Natural killer cell (primary cell): ENCODE measurements around the gene SCAF4. TPM values are rescaled to one million over a fixed set of nuclear protein-coding genes. Genes with fewer than 3 reads are reported as not detected.
A peak's percentile ranks its signal among the peaks of the same experiment; 100 is the strongest.

ENCODE experiments used
- ATAC-seq, 3 donors: fragments of 150-1000 bp in 2 of 3; fragments of 200-7000 bp in 1 of 3; cut with Tn5 transposase; 1 replicate in 1 of 3; 2 replicates in 2 of 3; pipeline ENCODE4 v1.10.0; 2021; ENCODE audit warnings: mild to moderate bottlenecking in 2 of 3, moderate library complexity in 2 of 3
- DNase-seq, 2 donors: peaks; one replicate each; pipeline versions ENCODE4 v3.0.0 to v3.0.0-alpha.2; 2013 to 2021; ENCODE audit warnings: mixed read lengths in 1 of 2
- H3K27ac ChIP-seq: one replicate; pipeline ENCODE4 v1.5.1; 2013; ENCODE audit warnings: mild to moderate bottlenecking, low read length
- H3K27me3 ChIP-seq: one replicate; pipeline ENCODE4 v1.6.1; 2013; ENCODE audit warnings: low read length; ENCODE audit not compliant: control insufficient read depth, insufficient read depth
- H3K36me3 ChIP-seq: one replicate; pipeline ENCODE4 v1.6.1; 2013; ENCODE audit warnings: low read length; ENCODE audit not compliant: control insufficient read depth, insufficient read depth
- H3K4me1 ChIP-seq: one replicate; pipeline ENCODE4 v1.6.1; 2013; ENCODE audit warnings: low read length; ENCODE audit not compliant: control insufficient read depth, insufficient read depth
- H3K4me3 ChIP-seq: one replicate; pipeline ENCODE4 v1.5.1; 2013; ENCODE audit warnings: low read length
- H3K9me3 ChIP-seq: one replicate; pipeline ENCODE4 v1.6.1; 2013; ENCODE audit warnings: low read length; ENCODE audit not compliant: control insufficient read depth, insufficient read depth
- H3K27ac Mint-ChIP-seq, 2 donors: one replicate each; pipeline ENCODE4 v1.8.0; 2022; ENCODE audit warnings: mild to moderate bottlenecking in 2 of 2, mixed read lengths in 2 of 2, moderate library complexity in 1 of 2
- H3K27me3 Mint-ChIP-seq, 2 donors: one replicate each; pipeline ENCODE4 v1.8.0; 2022; ENCODE audit warnings: low read depth in 2 of 2, mixed read lengths in 2 of 2
- H3K36me3 Mint-ChIP-seq: one replicate; pipeline ENCODE4 v1.8.0; 2022; ENCODE audit warnings: mixed read lengths
- H3K4me1 Mint-ChIP-seq, 2 donors: one replicate each; pipeline ENCODE4 v1.8.0; 2022; ENCODE audit warnings: mixed read lengths in 2 of 2
- H3K4me3 Mint-ChIP-seq: one replicate; pipeline ENCODE4 v1.8.0; 2022; ENCODE audit warnings: mild to moderate bottlenecking, moderate library complexity, mixed read lengths
- H3K9me3 Mint-ChIP-seq, 2 donors: one replicate each; pipeline ENCODE4 v1.8.0; 2022; ENCODE audit warnings: mixed read lengths in 2 of 2
- CTCF ChIP-seq: fragments of 200-600 bp; IDR thresholded peaks from one replicate; pipeline ENCODE4 v1.8.0; 2022; ENCODE audit warnings: antibody characterized with exemption
- WGBS: methylation state at CpG from one replicate; pipeline ENCODE4 v1.1.7; 2013; ENCODE audit warnings: missing lambda C conversion rate; ENCODE audit not compliant: insufficient coverage; 5-methylcytosine and 5-hydroxymethylcytosine counted together
- intact Hi-C: fragments of 100-400 bp; cut with micrococcal nuclease; formaldehyde crosslinking; loops from one replicate; pipeline ENCODE4 v1.14.2; 2022
- total RNA-seq, 4 donors: library from RNA; stranded (reverse); fragments of 120-200 nt in 1 of 4; gene quantifications; one replicate each; pipeline versions ENCODE4 v1.2.3 to v1.2.4, GENCODE V29; 2013 to 2022

The SCAF4 gene
- total RNA-seq, 3 donors from 2014 or later (not counting 1 experiment from before 2014, with no cell fraction given): 93.2 to 109 (median 101) TPM

GRCh38 chr21:31659536-31660258, 72.2 kb downstream of the SCAF4 start, which contains the start of gene SOD1:
Gene SOD1 (plus strand): TSS chr21:31659693. CDS start chr21:31659770, 77 bp downstream.
- ATAC-seq (peak; percentile 95 to 99 (median 96)), DNase-seq (peak; percentile 95 to 98)
- Histone ChIP-seq H3K36me3 (peaks cover 7% of the 10 kb centered on the region), H3K27me3 (no peaks in the 10 kb centered on the region), H3K9me3 (no peaks in the 10 kb centered on the region), H3K4me1 (peaks cover 21% of the 10 kb centered on the region), H3K4me3 (peak within 1 kb of the TSS; percentile 69), H3K27ac (peak within 1 kb of the TSS; percentile 70)
- H3K27me3 Mint-ChIP-seq: no peaks in the 10 kb centered on the region
- H3K36me3 Mint-ChIP-seq: peaks cover 6% of the 10 kb centered on the region
- no peaks in the 10 kb centered on the region for H3K9me3 Mint-ChIP-seq
- no peak for TF ChIP-seq CTCF
- peak within 1 kb of the TSS; percentile 92 to 94 for H3K27ac Mint-ChIP-seq
- peak within 1 kb of the TSS; percentile 99 for H3K4me3 Mint-ChIP-seq
- intact Hi-C loops: loop anchor here (1.0 kb wide), 1 partner anchor 72 kb away; no protein-coding TSS in a partner anchor
- H3K4me1 Mint-ChIP-seq: peaks cover 44 to 53% of the 10 kb centered on the region in 2 donors
- under 1% methylated on average over 87 of the region's 87 CpGs for WGBS

- H3K27me3 Mint-ChIP-seq: no peaks in the 10 kb centered on the region
- Histone ChIP-seq H3K36me3 (peaks cover 6% of the 10 kb centered on the region), H3K4me1 (peaks cover 21% of the 10 kb centered on the region), H3K27ac (peak overlapping the region; percentile 21), H3K4me3 (peak overlapping the region; percentile 69), H3K9me3 (no peaks in the 10 kb centered on the region), H3K27me3 (no peaks in the 10 kb centered on the region)
- intact Hi-C loops: loop anchor here (1.0 kb wide), 1 partner anchor 72 kb away; no protein-coding TSS in a partner anchor
- peaks cover 3% of the 10 kb centered on the region for H3K36me3 Mint-ChIP-seq
- peak overlapping the region; percentile 99 for H3K4me3 Mint-ChIP-seq
- no peaks in the 10 kb centered on the region for H3K9me3 Mint-ChIP-seq
- 2% methylated on average over 18 of the region's 18 CpGs for WGBS
- peak; percentile 31 to 52 (median 39) for ATAC-seq
- H3K4me1 Mint-ChIP-seq: peaks cover 44 to 53% of the 10 kb centered on the region in 2 donors
- no peak for TF ChIP-seq CTCF
- H3K27ac Mint-ChIP-seq: peak overlapping the region; percentile 92 to 94
- DNase-seq: no peak
Observed at GRCh38 chr21:31659286-31659535, 72.7 kb downstream of the SCAF4 start.

- H3K4me3 ChIP-seq: no peak overlapping the region
- DNase-seq (no peak), ATAC-seq (no peak)
- Mint-ChIP-seq H3K36me3 (no peaks in the 10 kb centered on the region), H3K4me1 (peaks cover 41 to 50% of the 10 kb centered on the region in 2 donors), H3K9me3 (no peaks in the 10 kb centered on the region), H3K27me3 (no peaks in the 10 kb centered on the region), H3K27ac (no peak overlapping the region), H3K4me3 (no peak overlapping the region)
- H3K9me3 ChIP-seq: no peaks in the 10 kb centered on the region
- no peak for TF ChIP-seq CTCF
- 95% methylated on average over 7 of the region's 9 CpGs for WGBS
- H3K27me3 ChIP-seq: no peaks in the 10 kb centered on the region
- peaks cover 21% of the 10 kb centered on the region for H3K4me1 ChIP-seq
- intact Hi-C loops: no loop called here
- no peak overlapping the region for H3K27ac ChIP-seq
- peaks cover 2% of the 10 kb centered on the region for H3K36me3 ChIP-seq
Observed at GRCh38 chr21:31658053-31658452, 73.9 kb downstream of the SCAF4 start.
